DMS153 treated with DMSO at 0.1 percent for 48 hours (cell line): Measurements from ENCODE around the gene SSU72.
A peak's percentile ranks its signal among the peaks of the same experiment; 100 is the strongest.
"Not testable (repeated sequence)": the region's sequence is repeated elsewhere in the genome, so short reads cannot be mapped to it uniquely, and the experiment has no call there.

ENCODE experiments used
- DNase-seq: peaks from one replicate; lab custom pipeline; 2025; ENCODE audit not compliant: unreplicated experiment; lab: John Stamatoyannopoulos, UW

Gene SSU72

DNA sequence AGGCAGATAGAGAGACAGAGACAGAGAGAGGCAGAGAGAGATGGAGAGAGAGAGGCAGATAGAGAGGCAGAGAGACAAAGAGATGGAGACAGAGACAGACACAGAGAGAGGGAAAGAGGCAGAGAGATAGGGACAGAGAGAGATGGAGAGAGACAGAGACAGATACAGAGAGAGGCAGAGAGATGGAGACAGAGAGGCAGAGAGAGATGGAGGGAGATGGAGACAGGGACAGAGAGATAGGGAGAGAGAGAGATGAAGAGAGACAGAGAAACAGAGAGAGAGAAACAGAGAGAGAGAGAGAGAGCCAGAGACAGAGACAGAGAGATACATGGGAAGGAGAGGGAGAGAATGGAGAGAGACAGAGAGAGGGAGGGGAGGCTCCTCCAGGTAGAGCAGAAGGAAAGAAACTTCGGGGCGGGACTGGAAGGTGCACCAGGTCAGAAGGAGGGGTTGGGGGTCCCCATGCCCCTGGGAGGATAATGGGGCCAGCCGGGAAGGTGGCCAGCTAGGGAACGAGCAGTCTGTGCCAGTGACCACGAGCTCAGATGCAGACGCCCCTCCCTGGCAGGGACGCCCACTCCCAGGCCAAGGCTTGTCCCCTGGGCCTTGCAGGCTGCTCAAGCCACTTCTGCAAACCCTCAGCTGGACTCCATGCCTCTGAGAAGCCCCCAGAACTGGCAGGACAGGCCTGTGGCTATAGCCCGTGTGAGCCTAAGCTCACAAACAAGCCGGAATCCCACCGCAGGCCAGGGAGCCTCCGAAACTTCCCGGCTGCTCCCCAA is 22.0 kb upstream of the SSU72 start:
- DNase-seq, result no peak

DNA sequence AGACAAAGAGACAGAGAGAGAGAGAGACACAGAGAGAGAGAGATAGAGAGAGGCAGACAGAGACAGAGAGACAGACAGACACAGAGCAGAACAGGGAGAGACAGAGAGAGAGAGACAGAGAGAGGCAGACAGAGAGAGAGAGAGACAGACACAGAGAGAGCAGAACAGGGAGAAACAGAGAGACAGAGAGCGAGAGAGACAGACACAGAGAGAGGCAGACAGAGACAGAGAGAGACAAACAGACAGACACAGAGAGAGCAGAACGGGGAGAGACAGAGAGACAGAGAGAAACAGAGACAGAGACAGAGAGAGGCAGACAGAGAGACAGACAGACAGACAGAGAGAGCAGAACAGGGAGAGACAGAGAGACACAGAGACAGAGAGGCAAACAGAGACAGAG is 20.7 kb upstream of the SSU72 start:
- not testable (repeated sequence) for DNase-seq

DNA sequence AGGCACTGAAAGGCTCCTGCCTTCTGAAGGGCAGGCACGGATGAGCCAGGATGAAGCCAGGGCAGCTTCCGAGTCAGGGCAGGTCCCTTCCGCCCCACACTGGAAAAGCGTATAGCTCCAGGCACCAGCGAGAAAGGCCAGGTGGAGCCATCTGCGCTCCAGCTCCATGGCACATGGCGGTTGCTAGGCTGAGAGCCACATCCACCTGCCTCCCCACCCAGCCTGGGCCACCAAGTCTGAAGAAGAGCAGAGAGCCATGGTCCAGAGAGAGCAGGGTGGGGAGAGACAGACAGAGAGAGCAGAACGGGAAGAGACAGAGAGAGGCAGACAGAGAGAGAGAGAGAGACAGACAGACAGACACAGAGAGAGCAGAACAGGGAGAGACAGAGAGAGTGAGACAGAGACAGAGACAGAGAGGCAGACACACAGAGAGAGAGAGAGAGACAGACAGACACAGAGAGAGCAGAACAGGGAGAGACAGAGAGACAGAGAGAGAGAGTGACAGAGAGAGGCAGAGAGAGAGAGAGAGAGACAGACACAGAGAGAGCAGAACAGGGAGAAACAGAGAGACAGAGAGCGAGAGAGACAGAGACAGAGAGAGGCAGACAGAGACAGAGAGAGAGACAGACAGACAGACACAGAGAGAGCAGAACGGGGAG is 20.1 kb upstream of the SSU72 start:
- no peak for DNase-seq

- no peak for DNase-seq
Measured at GRCh38 chr1:1593834-1594601, 19.4 kb upstream of the SSU72 start.

- no peak for DNase-seq
Measured at GRCh38 chr1:1591452-1591851, 16.8 kb upstream of the SSU72 start.

DNA sequence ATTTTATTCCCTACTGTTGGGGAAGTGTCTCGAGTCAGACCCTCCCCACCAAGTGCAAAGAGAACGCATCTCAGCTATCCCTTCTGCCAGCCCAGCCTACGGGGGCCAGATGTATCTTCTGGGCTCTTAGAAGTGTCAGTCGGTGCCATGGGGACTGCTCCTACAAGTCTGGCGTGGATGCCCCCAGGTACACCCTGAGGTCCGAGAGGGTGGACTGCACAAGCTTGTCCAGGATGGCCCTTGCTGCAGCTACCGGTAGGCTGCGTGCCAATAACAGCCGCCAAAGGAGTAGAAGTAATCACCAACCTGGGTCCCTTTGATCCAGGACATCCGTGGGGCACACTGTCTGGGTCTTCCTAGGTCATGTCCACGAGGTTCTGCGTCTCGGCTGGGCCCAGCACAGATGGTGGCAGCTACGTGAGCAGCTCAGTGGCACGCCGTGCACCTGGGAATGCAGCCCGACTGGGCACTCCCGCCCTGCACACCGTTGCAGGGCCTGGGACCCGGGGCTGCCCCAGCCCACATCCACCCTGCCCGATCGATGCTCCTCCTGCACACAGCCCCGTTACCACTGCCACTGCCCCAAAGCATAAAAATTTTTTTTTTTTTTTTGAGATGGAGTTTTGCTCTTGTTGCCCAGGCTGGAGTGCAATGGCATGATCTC is 8.8 kb upstream of the SSU72 start:
- DNase-seq, result no peak

- DNase-seq, result no peak
Measured at GRCh38 chr1:1582585-1583346, 8.1 kb upstream of the SSU72 start.

DNA sequence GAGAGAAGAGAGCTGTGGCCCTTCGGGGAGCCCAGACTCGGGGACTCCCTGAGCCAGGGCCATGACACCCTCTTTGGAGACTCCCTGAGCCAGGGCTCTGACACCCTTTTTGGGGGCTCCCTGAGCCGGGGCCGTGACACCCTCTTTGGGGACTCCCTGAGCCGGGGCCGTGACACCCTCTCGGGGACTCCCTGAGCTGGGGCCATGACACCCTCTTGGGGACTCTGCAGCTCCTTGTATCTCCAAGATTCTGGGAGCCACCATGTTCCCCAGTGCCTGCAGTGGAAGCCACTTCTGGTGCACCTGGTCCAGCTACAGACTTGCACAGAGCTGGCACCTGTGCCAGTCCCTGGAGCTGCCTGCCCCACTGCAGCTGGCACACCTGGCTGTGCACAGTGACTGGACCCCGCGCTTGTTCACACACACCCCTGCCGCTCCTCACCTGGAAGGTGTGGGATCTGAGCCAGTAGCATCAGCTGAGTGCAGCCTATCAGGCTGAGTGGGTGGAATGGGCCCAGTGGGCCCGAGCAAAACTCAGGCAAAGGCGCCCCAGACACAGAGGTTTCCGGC is 3.8 kb upstream of the SSU72 start:
- DNase-seq, result no peak

- DNase-seq, result no peak
Measured at GRCh38 chr1:1577367-1578011, 2.8 kb upstream of the SSU72 start.

DNA sequence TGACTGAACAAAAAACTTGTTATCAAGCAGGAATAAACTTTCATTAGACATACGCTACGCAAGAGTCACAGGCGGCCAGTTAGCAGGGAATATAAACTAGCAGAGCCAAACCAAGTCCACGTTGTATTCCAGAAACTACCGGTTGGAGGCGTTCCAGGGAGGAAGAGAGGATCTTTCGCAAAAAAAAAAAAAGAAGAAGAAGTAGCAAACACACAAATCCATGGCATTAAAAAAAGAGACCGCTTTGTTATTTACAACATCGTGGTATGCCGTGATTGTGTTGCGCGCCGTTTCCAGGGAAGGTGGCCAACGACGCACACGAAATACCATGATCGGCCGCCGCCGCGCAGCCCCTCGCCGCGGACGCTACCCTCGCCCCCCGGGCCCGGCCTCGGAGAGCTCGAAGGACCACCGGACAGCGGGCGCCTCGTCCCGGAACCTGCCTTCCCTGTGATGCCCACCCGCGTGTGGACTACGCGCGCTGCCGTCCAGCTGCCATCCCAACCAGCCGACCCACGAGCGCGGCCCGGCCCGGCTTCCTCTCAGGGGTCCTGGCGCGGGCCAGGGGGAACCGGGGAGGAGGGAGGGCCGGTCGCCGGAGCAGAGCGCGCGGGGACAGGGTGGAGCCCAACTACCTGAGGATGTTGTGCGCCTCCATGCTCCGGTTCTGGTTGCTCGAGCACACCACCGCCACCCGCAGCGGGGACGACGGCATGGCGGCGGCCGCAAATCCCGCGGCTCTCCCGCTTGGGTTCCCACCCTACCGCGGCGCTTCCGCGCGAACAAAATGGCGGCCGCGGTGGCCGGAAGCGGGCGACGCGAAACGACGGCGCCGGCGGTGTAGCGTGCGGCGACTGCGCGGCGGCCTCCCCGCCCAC is 581 bp downstream of the SSU72 start:
- DNase-seq, result peak; percentile 72

- DNase-seq, result no peak
Measured at GRCh38 chr1:1569341-1569740, 5.3 kb downstream of the SSU72 start.

DNA sequence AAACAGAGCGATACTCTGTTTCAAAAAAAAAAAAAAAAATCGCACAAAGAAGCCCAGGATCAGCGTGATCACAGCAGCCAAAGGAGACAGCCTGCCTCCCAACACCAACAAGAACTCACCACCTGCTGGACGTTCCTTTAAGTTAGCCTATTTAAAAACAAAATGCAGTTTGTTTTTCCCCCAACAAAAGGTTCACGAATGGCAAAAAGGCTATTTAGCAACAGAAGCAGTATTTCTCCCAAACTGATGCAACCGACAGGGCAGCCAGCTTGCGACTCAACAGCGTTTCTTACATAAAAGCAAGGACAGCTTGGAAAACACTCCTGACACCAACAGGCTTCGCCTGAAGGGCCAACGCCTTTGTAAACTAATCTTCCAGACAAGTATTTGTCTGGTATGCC is 6.8 kb downstream of the SSU72 start:
- no peak for DNase-seq

GRCh38 chr1:1567152-1567875 is 7.3 kb downstream of the SSU72 start:
- no peak for DNase-seq

- no peak for DNase-seq
Measured at GRCh38 chr1:1565340-1565739, 9.3 kb downstream of the SSU72 start.

DNA sequence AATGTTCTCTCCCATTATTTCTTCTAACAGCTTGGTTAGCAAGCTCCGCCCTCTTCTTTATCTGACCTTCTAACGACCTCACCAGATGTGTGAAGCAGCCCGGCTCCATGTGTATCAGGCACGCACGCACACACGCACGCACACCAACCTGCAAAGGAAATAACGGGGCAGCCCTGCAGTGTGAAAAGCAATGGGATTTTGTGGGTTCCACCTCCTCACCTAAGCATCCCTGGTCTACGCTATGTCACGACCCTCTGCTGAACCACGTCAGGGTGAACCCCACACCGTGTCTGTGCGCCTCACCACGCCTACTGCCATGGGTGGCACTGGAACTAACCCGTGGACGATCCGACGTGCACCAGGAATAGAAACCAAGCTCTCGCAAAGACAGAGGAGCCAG is 10.4 kb downstream of the SSU72 start:
- DNase-seq, result no peak

DNA sequence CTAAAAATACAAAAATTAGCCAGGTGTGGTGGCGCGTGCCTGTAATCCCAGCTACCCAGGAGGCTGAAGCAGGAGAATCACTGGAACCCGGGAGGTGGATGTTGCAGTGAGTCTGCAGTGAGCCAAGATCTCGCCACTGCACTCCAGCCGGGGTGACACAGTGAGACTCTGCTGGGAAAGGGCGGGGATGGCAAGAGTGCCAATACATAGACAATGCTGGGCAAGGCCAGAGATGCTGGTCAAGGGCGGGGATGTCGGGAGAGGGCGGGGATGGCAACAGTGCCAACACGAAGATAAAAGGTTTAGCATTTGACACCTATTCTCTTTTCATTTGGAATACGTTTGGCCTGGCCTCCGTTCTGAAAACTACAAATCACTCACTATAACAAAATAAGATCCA is 11.0 kb downstream of the SSU72 start:
- DNase-seq, result no peak

GRCh38 chr1:1562556-1563195 is 12.0 kb downstream of the SSU72 start:
- DNase-seq, result no peak
